Vagina (tissue), 2 donors: ENCODE results near the gene CELF5.

Experiments
- POLR2A ChIP-seq, 2 donors: fragments of 450-650 bp; IDR thresholded peaks; one replicate each; pipeline ENCODE4 v1.6.1; 2017; ENCODE audit warnings: antibody characterized with exemption in 2 of 2, mild to moderate bottlenecking in 2 of 2, moderate library complexity in 2 of 2
- TF ChIP-seq, protein P1 (sequence below), 3 experiments: fragments of 450-650 bp in 2 of 3; fragments of 200-600 bp in 1 of 3; sonication (generic) in 1 of 3; IDR thresholded peaks; one replicate each; pipeline ENCODE4 v1.5.1; 2017 to 2019; ENCODE audit warnings: antibody characterized with exemption in 3 of 3, mild to moderate bottlenecking in 2 of 3, moderate library complexity in 2 of 3

DNA sequence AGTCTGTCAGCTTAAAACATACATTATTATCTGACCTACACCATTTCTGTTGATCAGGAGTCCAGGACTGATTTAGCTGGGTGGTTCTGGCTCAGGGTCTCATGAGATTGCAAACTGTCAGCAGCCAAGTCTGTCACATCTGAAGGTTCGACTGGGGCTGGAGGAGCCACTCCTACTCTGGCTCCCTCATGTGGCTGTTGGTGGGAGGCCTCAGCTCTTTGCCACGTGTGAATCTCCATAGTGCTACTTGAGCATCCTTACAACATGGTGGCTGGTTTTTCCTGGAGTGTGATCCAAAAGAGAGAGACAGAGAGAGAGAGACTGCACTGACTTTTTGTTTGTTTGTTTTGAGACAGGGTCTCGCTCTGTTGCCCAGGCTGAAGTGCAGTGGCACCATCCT is 78.3 kb downstream of the CELF5 start:
- TF ChIP-seq, protein P1, sequence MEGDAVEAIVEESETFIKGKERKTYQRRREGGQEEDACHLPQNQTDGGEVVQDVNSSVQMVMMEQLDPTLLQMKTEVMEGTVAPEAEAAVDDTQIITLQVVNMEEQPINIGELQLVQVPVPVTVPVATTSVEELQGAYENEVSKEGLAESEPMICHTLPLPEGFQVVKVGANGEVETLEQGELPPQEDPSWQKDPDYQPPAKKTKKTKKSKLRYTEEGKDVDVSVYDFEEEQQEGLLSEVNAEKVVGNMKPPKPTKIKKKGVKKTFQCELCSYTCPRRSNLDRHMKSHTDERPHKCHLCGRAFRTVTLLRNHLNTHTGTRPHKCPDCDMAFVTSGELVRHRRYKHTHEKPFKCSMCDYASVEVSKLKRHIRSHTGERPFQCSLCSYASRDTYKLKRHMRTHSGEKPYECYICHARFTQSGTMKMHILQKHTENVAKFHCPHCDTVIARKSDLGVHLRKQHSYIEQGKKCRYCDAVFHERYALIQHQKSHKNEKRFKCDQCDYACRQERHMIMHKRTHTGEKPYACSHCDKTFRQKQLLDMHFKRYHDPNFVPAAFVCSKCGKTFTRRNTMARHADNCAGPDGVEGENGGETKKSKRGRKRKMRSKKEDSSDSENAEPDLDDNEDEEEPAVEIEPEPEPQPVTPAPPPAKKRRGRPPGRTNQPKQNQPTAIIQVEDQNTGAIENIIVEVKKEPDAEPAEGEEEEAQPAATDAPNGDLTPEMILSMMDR (IDR thresholded peaks at IDR 0.05): no peak
- TF ChIP-seq POLR2A (IDR thresholded peaks at IDR 0.05): no peak
